WTC11 (cell line): ENCODE measurements around the gene HSD17B3. TPM values are rescaled to one million over a fixed set of nuclear protein-coding genes. Genes with fewer than 3 reads are reported as not detected.

Source experiments
- ATAC-seq: fragments of 200-7000 bp; cut with Tn5 transposase; 2 replicates; pipeline ENCODE4 v1.10.0; 2021; ENCODE audit warnings: mild to moderate bottlenecking, moderate library complexity
- CTCF ChIA-PET: fragments of 300-600 bp; sonication (Branson Sonifier 250); formaldehyde crosslinking; loops from one replicate; lab custom pipeline; 2021; ENCODE audit warnings: antibody characterized with exemption; lab: Charles Lee
- POLR2A ChIA-PET: fragments of 350-600 bp; sonication (Branson Sonifier 250); formaldehyde crosslinking; loops from one replicate; lab custom pipeline; 2021; ENCODE audit warnings: antibody characterized with exemption; lab: Charles Lee
- DNase-seq: peaks from one replicate; pipeline ENCODE4 v3.0.0; 2021; ENCODE audit warnings: low spot score
- H3K27ac Mint-ChIP-seq: 2 replicates; pipeline ENCODE4 v1.8.0; 2021; ENCODE audit warnings: mixed read lengths
- H3K27me3 Mint-ChIP-seq: 2 replicates; pipeline ENCODE4 v1.8.0; 2021; ENCODE audit warnings: low read depth, mild to moderate bottlenecking, moderate library complexity, mixed read lengths
- H3K36me3 Mint-ChIP-seq: 2 replicates; pipeline ENCODE4 v1.8.0; 2021; ENCODE audit warnings: mixed read lengths
- H3K4me1 Mint-ChIP-seq: 2 replicates; pipeline ENCODE4 v1.8.0; 2022; ENCODE audit warnings: mixed read lengths
- H3K4me3 Mint-ChIP-seq: 2 replicates; pipeline ENCODE4 v1.8.0; 2021; ENCODE audit warnings: mild to moderate bottlenecking, moderate library complexity, mixed read lengths
- H3K9me3 Mint-ChIP-seq: 2 replicates; pipeline ENCODE4 v1.8.0; 2021; ENCODE audit warnings: mixed read lengths
- ELF4 ChIP-seq: sonication (generic); formaldehyde crosslinking; IDR thresholded peaks from 2 replicates; pipeline ENCODE4 v1.8.1; 2022; ENCODE audit warnings: low read depth, mild to moderate bottlenecking, moderate library complexity, missing genetic modification reagents
- GRHL2 ChIP-seq: fragments of 250-450 bp; sonication (Bioruptor Pico); IDR thresholded peaks from 2 replicates; pipeline ENCODE4 v1.8.0; 2022; ENCODE audit warnings: mild to moderate bottlenecking, moderate library complexity; ENCODE audit not compliant: insufficient replicate concordance, severe bottlenecking
- IRF2 ChIP-seq: sonication (generic); formaldehyde crosslinking; IDR thresholded peaks from 2 replicates; pipeline ENCODE4 v1.8.0; 2022; ENCODE audit warnings: low read depth, missing genetic modification reagents, borderline replicate concordance
- JAZF1 ChIP-seq: fragments of 250-450 bp; sonication (Bioruptor Pico); IDR thresholded peaks from 2 replicates; pipeline ENCODE4 v1.9.0; 2021; ENCODE audit warnings: moderate library complexity, mild to moderate bottlenecking, inconsistent platforms
- JUN ChIP-seq: sonication (generic); formaldehyde crosslinking; IDR thresholded peaks from 2 replicates; pipeline ENCODE4 v1.8.0; 2023; ENCODE audit warnings: mild to moderate bottlenecking, missing genetic modification reagents
- MLX ChIP-seq: sonication (generic); formaldehyde crosslinking; IDR thresholded peaks from 2 replicates; pipeline ENCODE4 v1.8.1; 2023; ENCODE audit warnings: mild to moderate bottlenecking, missing genetic modification reagents, moderate library complexity
- NFE2L1 ChIP-seq: sonication (generic); formaldehyde crosslinking; IDR thresholded peaks from 2 replicates; pipeline ENCODE4 v1.8.1; 2023; ENCODE audit warnings: missing genetic modification reagents
- SOX15 ChIP-seq: fragments of 250-450 bp; sonication (Bioruptor Pico); IDR thresholded peaks from 2 replicates; pipeline ENCODE4 v1.9.0; 2021; ENCODE audit warnings: mild to moderate bottlenecking
- SP1 ChIP-seq: sonication (generic); formaldehyde crosslinking; conservative IDR thresholded peaks from 2 replicates; pipeline ENCODE4 v1.8.1; 2022; ENCODE audit warnings: missing genetic modification reagents
- TEAD1 ChIP-seq: sonication (generic); formaldehyde crosslinking; IDR thresholded peaks from 2 replicates; pipeline ENCODE4 v1.8.0; 2022; ENCODE audit warnings: mild to moderate bottlenecking, missing genetic modification reagents
- USF1 ChIP-seq: sonication (generic); formaldehyde crosslinking; IDR thresholded peaks from 2 replicates; pipeline ENCODE4 v1.8.0; 2022; ENCODE audit warnings: mild to moderate bottlenecking, missing genetic modification reagents
- USF2 ChIP-seq: sonication (generic); formaldehyde crosslinking; IDR thresholded peaks from 2 replicates; pipeline ENCODE4 v1.8.1; 2023; ENCODE audit warnings: mild to moderate bottlenecking, missing genetic modification reagents, moderate library complexity
- ZNF263 ChIP-seq: sonication (generic); formaldehyde crosslinking; IDR thresholded peaks from 2 replicates; pipeline ENCODE4 v1.8.1; 2022; ENCODE audit warnings: low read depth, mild to moderate bottlenecking, moderate library complexity, missing genetic modification reagents
- ZNF281 ChIP-seq: sonication (generic); formaldehyde crosslinking; IDR thresholded peaks from 2 replicates; pipeline ENCODE4 v1.8.0; 2023; ENCODE audit warnings: mild to moderate bottlenecking, missing genetic modification reagents
- ZNF671 ChIP-seq: fragments of 250-450 bp; sonication (Bioruptor Pico); IDR thresholded peaks from 2 replicates; pipeline ENCODE4 v1.8.0; 2021; ENCODE audit warnings: mild to moderate bottlenecking
- total RNA-seq: library from RNA; stranded (reverse); gene quantifications from 3 replicates; pipeline ENCODE4 v1.2.3, GENCODE V29; 2021

Gene HSD17B3
- total RNA-seq, 1 experiment from 2014 or later: not detected

GRCh38 chr9:96350866-96351265 lies 48.9 kb upstream of the HSD17B3 start (continued):
- TF ChIP-seq TEAD1 (CRISPR knock-in tag): no peak
- TF ChIP-seq, all 79 proteins: peak for 0

GRCh38 chr9:96348261-96348660 lies 46.3 kb upstream of the HSD17B3 start:
- POLR2A ChIA-PET: no interaction called here
- H3K4me3 Mint-ChIP-seq: no peak overlapping the region
- DNase-seq (no peak), ATAC-seq (0 out of 2 replicates have a peak, but pooled peaks have one; percentile 13)
- H3K4me1 Mint-ChIP-seq: peaks cover 37% of the 10 kb centered on the region
- H3K36me3 Mint-ChIP-seq: peaks cover 9% of the 10 kb centered on the region
- CTCF ChIA-PET: interaction anchor here (1.6 kb wide), 1 partner anchor 21 kb away, joined by 4 read pairs; no protein-coding TSS in a partner anchor
- H3K27me3 Mint-ChIP-seq: no peaks in the 10 kb centered on the region
- peaks cover 10% of the 10 kb centered on the region for H3K9me3 Mint-ChIP-seq
- no peak for TF ChIP-seq ELF4 (CRISPR knock-in tag)
- no peak for TF ChIP-seq MLX (CRISPR knock-in tag)
- no peak for TF ChIP-seq GRHL2 (CRISPR knock-in tag)
- TF ChIP-seq ZNF263 (CRISPR knock-in tag): no peak
- H3K27ac Mint-ChIP-seq: no peak overlapping the region

GRCh38 chr9:96345551-96345950 lies 43.6 kb upstream of the HSD17B3 start:
- H3K27me3 Mint-ChIP-seq: no peaks in the 10 kb centered on the region
- TF ChIP-seq ZNF671 (no peak), JUN (no peak), IRF2 (CRISPR knock-in tag) (no peak), NFE2L1 (CRISPR knock-in tag) (no peak), SP1 (no peak), ZNF281 (CRISPR knock-in tag) (no peak), SOX15 (CRISPR knock-in tag) (no peak), USF2 (CRISPR knock-in tag) (no peak)
- peaks cover 46% of the 10 kb centered on the region for H3K4me1 Mint-ChIP-seq
- ChIA-PET CTCF (interaction anchor here (0.8 kb wide), 1 partner anchor 96 kb away, joined by 5 read pairs; no protein-coding TSS in a partner anchor), POLR2A (no interaction called here)
- peaks cover 10% of the 10 kb centered on the region for H3K9me3 Mint-ChIP-seq
- peaks cover 9% of the 10 kb centered on the region for H3K36me3 Mint-ChIP-seq
- peak; percentile 30 for ATAC-seq
- DNase-seq: no peak
- no peak overlapping the region for H3K4me3 Mint-ChIP-seq
- H3K27ac Mint-ChIP-seq: peak overlapping the region; percentile 84

- Mint-ChIP-seq H3K27me3 (no peaks in the 10 kb centered on the region), H3K27ac (no peak overlapping the region), H3K4me1 (peaks cover 50% of the 10 kb centered on the region), H3K4me3 (no peak overlapping the region), H3K36me3 (peaks cover 9% of the 10 kb centered on the region)
- ATAC-seq (peak; percentile 78), DNase-seq (no peak)
- POLR2A ChIA-PET: interaction anchor here (0.6 to 0.7 kb wide), 3 partner anchors 21 to 1221 kb away, joined by 3 to 6 read pairs (median 4); no protein-coding TSS in a partner anchor
- CTCF ChIA-PET: interaction anchor here (0.6 to 2.8 kb wide), 15 partner anchors 16 to 1215 kb away, joined by 3 to 16 read pairs (median 3); no protein-coding TSS in a partner anchor
- TF ChIP-seq JAZF1: no peak
- TF ChIP-seq USF2 (CRISPR knock-in tag): peak; percentile 79
- peak; percentile 52; the same call in 1 of the 2 replicates for TF ChIP-seq USF1 (CRISPR knock-in tag)
- TF ChIP-seq, all 79 proteins: peak for 2
- H3K9me3 Mint-ChIP-seq: peaks cover 10% of the 10 kb centered on the region
These were observed 42.6 kb upstream of the HSD17B3 start for GRCh38 chr9:96344458-96345180.
